DMS 273 treated with DMSO at 0.1 percent for 48 hours (cell line): ENCODE measurements around the gene INPP5K.
"Not testable (repeated sequence)": the region's sequence is repeated elsewhere in the genome, so short reads cannot be mapped to it uniquely, and the experiment has no call there.

ENCODE experiments used
- DNase-seq: peaks from one replicate; lab custom pipeline; 2025; lab: John Stamatoyannopoulos, UW

The INPP5K gene

DNA sequence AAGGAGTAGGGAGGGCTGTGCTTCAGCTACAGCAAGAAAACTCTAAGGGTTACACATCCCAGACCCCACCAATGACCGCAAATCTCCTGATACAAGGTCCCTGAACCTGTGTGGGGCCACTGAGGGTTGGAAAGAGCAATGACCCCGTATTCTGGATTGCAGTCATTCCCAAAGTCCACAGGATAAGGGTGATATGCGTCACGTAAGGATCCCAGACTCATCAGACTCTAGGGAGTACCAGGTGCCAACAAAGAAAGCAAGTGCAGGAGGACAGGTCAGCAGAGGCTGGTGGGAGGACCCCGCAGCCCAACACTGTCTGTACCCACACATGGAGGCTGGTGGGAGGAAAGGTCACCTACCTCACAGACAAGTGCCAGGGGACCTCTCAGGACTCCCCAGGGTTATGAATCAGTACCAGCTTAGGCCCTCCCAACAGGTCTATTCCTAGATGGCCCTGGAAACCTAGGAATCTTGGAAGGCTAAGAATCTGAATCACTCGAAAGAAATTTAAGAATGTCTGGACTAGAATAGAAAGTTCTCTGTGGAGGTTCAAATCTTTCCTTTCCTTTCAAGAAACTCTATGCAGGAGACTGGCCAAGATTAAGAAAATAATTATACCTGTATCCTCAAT, 30.0 kb upstream of the INPP5K start:
- no peak for DNase-seq

- no peak for DNase-seq
These were observed 29.2 kb upstream of the INPP5K start for GRCh38 chr17:1545618-1546017.

DNA sequence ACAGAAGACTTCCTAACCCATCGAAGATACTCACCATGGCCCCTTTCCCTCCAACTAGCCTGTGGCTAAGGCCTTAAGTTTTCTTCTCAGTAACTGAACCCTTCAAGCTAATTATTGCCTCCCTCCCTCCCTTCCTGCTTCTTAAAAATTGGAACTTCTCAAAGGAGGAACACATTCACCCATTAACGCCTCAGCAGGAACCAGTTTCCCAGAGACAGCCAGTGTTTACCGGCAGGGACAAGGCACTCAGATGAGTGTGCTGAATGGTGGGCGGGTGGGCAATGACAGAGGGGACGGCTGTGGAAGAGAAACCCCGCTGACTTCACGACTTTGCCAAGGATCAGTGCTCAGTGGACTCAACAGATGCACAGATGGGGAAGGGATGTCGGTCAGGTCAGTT, 25.9 kb upstream of the INPP5K start:
- no peak for DNase-seq

DNA sequence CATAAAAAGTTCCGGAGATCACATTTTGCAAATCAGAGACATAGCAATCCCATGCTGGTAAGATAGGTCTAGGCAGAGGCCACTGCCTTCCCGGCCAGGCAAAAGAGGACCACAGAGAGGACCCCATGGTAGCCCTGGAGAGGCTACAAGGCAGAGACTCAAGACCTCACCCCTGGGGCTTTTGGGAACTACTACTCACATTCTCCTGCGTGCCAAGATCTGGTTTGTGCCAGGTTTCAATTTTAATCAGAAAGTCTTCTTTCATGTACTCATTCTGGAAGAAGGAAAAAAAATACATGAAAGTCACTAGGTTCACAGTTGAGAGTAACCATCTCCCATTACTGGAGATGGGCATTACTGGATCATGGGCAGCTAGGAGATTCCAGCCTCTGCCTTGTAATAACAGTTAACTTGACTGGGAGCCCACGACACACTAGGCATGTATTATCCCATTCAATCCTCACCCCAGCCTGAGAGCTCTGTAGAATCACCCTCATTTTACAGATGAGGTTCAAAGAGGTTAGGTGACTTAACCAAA, 25.0 kb upstream of the INPP5K start:
- DNase-seq = no peak

DNA sequence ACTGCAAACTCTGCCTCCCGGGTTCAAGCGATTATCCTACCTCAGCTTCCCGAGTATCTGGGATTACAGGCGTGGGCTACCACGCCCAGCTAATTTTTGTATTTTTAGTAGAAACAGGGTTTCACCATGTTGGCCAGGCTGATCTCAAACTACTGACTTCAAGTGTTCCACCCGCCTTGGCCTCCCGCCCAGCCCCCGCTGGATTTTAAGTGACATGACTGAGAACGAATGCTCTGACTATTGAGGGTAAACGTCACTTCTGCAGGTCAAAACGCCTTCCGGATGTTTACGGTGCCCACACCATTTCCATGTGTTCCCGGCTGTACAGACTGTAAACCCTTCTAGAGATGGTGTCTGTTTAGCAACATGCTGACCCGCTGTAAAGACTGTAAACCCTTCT, 23.4 kb upstream of the INPP5K start:
- no peak for DNase-seq

DNA sequence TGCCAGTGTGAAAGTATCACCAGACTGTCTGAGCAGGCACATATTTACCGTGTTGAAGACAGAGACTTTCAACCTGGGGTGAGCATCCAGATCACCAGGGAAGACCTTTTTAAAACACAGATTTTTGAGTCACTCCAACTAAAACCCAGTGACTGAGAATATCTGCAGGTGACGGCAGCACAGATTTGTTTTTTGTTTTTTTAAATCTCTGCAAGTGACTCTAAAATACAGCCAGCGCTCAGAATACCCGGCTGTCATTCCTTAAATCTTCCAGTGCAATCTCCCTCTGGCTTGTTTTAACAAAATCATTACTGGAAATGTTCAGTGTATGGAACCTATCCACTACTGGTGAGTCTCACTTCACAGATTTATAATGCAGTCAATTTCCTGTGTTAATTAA, 19.3 kb upstream of the INPP5K start:
- DNase-seq = no peak

- no peak for DNase-seq
These were observed 17.4 kb upstream of the INPP5K start for GRCh38 chr17:1533661-1534325.

GRCh38 chr17:1532836-1533602, 16.6 kb upstream of the INPP5K start:
- DNase-seq = no peak

GRCh38 chr17:1529863-1530262, 13.5 kb upstream of the INPP5K start:
- DNase-seq = no peak

DNA sequence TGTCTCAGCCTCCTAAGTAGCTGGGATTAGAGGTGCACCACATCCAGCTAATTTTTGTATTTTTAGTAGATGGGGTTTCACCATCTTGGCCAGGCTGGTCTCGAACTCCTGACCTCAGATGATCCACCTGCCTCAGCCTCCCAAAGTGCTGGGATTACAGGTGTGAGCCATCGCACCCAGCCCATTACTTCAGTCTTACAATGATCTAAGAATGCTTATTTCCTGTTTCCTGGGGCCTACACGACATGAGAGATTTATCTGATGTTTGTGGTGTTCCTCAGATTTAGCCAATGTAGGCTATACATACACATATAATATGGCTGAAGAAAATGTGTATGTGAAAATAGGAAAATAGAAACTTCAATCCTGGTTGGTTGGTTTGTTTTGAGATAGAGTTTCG, 10.5 kb upstream of the INPP5K start:
- DNase-seq = not testable (repeated sequence)

GRCh38 chr17:1522626-1523025, 6.2 kb upstream of the INPP5K start:
- DNase-seq = no peak

DNA sequence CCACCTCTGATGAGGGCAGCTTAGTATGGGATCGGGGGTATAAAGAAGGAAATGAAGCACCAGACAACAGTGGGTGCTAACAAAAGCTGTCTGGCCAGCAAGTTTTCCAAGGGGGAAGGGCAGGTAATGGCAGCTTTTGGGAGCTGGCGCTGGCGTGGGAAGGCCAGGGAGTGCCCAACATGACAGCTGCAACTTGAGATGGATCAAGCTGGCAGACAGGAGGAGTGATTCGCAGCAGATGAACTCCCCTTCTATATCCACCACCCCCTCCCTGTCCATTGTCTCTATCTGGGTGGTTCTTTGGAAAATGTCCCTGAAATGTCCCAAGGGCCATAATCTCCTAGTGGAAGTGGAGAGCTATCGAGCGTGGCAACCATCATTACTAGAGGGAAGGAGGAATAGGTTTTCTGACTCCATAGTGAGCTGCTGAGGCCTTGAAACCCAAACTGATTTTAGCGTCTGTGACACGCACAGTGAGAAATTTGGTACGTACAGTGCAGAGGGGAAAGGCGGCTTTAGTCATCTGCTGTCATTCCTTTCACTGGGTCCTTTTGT, 4.8 kb upstream of the INPP5K start:
- DNase-seq = no peak

DNA sequence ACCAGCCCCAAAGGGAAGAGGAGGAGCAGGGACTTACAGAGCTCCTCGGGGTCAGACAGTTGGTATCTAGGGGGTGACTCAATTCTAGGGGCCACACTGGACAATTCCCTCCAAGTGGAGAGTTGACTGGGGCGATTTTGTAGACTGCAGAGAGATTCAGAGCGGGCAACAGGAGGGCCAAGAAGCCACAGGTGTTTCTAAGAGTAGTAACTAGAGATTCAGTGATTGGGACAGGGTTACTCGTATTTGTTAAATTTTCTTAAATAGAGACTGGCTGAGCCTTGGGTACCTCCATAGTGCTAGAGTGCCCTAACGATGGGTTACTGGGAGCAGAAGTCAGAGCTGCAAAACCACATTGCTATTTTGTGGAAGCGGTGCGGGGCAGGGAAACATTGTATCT, 3.3 kb upstream of the INPP5K start:
- DNase-seq = no peak

GRCh38 chr17:1518410-1518809, 2.0 kb upstream of the INPP5K start:
- no peak for DNase-seq

GRCh38 chr17:1515640-1516387, 598 bp downstream of the INPP5K start:
- peak; percentile 31 for DNase-seq

- DNase-seq = no peak
These were observed 4.1 kb downstream of the INPP5K start for GRCh38 chr17:1512351-1512750.

DNA sequence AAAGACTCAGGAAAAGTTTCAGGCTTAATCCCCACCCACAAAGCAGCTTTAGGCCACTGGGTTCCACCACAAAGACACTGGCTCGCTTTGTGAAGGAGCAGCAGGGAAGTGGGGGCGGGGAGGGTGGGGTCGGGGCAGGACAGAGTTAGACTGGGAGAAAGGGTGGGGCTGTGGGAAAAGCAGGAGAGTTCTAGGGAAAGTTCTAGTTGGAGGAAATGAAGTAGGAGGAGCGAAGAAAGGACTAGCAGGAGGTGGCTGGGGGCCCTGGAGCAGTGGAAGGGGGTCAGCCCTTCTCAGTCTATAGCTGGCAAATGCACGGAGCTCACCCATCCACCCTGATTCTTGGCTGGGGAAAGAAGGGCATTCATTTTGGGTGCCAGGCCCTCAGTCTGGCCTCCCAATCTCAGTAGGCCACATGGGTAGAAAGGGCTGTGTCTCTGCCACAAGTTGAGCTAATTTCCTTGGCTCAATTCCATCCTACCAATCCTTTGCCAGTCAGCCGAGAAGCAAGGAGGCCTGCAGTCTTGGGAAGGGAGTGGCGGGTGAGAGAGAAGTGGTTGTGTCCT, 4.6 kb downstream of the INPP5K start:
- DNase-seq = no peak

- no peak for DNase-seq
These were observed 5.1 kb downstream of the INPP5K start for GRCh38 chr17:1511290-1511689.

DNA sequence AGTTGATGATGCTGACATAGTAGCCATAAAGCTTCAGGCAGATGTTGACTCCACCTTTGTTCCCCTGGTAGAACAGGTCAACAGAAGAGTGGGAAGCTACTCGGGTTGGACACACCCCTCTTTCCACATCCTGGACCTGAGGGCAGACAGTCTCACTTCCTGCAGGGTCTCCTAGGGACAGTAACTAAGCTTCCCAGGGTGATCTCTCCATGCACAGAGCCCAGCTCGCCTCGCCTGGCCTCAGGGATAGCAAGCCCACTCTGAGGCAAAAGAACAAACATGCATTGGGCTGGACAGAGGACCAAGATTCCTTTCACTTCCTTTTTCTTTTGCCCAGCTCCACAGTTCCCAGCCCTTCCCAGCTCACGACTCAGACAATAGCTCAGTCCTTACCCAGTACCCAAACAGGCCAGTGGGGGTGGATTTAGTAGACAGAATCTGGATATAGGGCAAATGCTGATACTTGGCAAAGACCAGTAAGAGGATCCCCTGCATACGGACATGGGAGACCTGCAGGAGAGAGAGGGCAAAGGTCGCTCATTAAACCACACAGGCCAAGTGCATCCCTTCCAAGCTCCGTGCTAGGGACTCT, 7.0 kb downstream of the INPP5K start:
- no peak for DNase-seq

GRCh38 chr17:1508709-1509108, 7.7 kb downstream of the INPP5K start:
- DNase-seq = not testable (repeated sequence)

DNA sequence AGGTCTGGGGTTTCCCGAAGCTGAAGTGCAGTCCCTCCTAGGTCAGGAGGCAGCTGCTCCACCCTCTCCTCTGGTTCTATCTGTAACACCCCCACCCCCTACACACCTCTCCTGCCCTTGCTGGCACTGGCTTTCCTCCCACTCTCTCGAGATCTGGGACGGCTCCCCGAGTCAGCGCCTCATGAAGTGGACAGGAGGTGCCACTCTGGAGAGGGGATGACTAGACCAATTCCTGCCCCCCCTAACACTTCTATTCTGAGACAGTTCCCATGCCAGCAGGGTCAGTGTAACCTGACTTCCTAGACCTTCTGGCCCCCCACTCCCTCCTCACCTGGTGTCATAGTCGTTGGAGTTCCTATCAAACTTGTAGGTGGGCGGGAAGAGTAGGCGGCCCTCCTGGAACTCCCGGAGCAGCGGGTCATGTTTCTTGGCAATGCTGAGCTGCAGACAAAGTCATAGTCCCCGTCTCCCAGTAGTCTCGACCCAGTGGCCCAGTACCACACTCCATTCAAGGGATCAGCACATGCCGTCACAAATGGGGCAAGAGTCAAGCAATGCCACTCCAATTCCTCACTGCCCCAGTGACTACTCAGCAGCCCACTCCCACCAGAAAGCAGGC, 9.7 kb downstream of the INPP5K start:
- DNase-seq = no peak
